Measurements from ENCODE around the gene MEA1. TPM values are rescaled to one million over a fixed set of nuclear protein-coding genes. Genes with fewer than 3 reads are reported as not detected.
"Not testable (repeated sequence)": the region's sequence is repeated elsewhere in the genome, so short reads cannot be mapped to it uniquely, and the experiment has no call there.

The MEA1 gene
- total RNA-seq, 3 donors from 2014 or later (not counting 1 experiment from before 2014, with no cell fraction given), result 29.6 to 34.3 (median 34.2) TPM

- 97% methylated on average over 17 of the region's 17 CpGs for WGBS (ENCODE audit: insufficient coverage)
- Histone ChIP-seq H3K4me3 (ENCODE audit: low read length) (no peak overlapping the region), H3K27me3 (ENCODE audit: control insufficient read depth, insufficient read depth, low read length) (no peaks in the 10 kb centered on the region), H3K36me3 (ENCODE audit: control insufficient read depth, insufficient read depth, low read length) (peaks cover 14% of the 10 kb centered on the region), H3K27ac (ENCODE audit: low read length) (no peak overlapping the region), H3K4me1 (ENCODE audit: control insufficient read depth, insufficient read depth, low read length) (peaks cover 20% of the 10 kb centered on the region), H3K9me3 (ENCODE audit: control insufficient read depth, insufficient read depth, low read length) (no peaks in the 10 kb centered on the region)
- H3K36me3 Mint-ChIP-seq, result no peaks in the 10 kb centered on the region
- peak overlapping the region in 1 of 2 donors; percentile 2 for H3K27ac Mint-ChIP-seq
- no peaks in the 10 kb centered on the region for H3K27me3 Mint-ChIP-seq (ENCODE audit: low read depth in 2 of 2)
- no peaks in the 10 kb centered on the region for H3K9me3 Mint-ChIP-seq
- DNase-seq (no peak), ATAC-seq (no peak)
- intact Hi-C loops (cut with micrococcal nuclease), result no loop called here
- H3K4me1 Mint-ChIP-seq, result peaks cover 27 to 39% of the 10 kb centered on the region in 2 donors
- TF ChIP-seq CTCF (IDR thresholded peaks at IDR 0.05), result no peak
- no peak overlapping the region for H3K4me3 Mint-ChIP-seq
Observed at GRCh38 chr6:43050981-43051380, 37.2 kb upstream of the MEA1 start.

GRCh38 chr6:43047998-43048397 lies 34.3 kb upstream of the MEA1 start:
- 94% methylated on average over 7 of the region's 7 CpGs for WGBS (ENCODE audit: insufficient coverage)
- DNase-seq (no peak), ATAC-seq (no peak)
- H3K36me3 ChIP-seq (ENCODE audit: control insufficient read depth, insufficient read depth, low read length), result peaks cover 27% of the 10 kb centered on the region
- intact Hi-C loops (cut with micrococcal nuclease), result no loop called here
- Mint-ChIP-seq H3K36me3 (no peaks in the 10 kb centered on the region), H3K27me3 (ENCODE audit: low read depth in 2 of 2) (no peaks in the 10 kb centered on the region), H3K4me3 (no peak overlapping the region), H3K4me1 (peaks cover 15 to 23% of the 10 kb centered on the region in 2 donors), H3K9me3 (no peaks in the 10 kb centered on the region), H3K27ac (no peak overlapping the region)
- H3K27me3 ChIP-seq (ENCODE audit: control insufficient read depth, insufficient read depth, low read length), result no peaks in the 10 kb centered on the region
- peaks cover 9% of the 10 kb centered on the region for H3K4me1 ChIP-seq (ENCODE audit: control insufficient read depth, insufficient read depth, low read length)
- no peak overlapping the region for H3K4me3 ChIP-seq (ENCODE audit: low read length)
- no peaks in the 10 kb centered on the region for H3K9me3 ChIP-seq (ENCODE audit: control insufficient read depth, insufficient read depth, low read length)
- H3K27ac ChIP-seq (ENCODE audit: low read length), result no peak overlapping the region
- TF ChIP-seq CTCF (IDR thresholded peaks at IDR 0.05), result no peak

- Histone ChIP-seq H3K4me1 (ENCODE audit: control insufficient read depth, insufficient read depth, low read length) (no peaks in the 10 kb centered on the region), H3K9me3 (ENCODE audit: control insufficient read depth, insufficient read depth, low read length) (no peaks in the 10 kb centered on the region), H3K36me3 (ENCODE audit: control insufficient read depth, insufficient read depth, low read length) (peaks cover 34% of the 10 kb centered on the region), H3K27me3 (ENCODE audit: control insufficient read depth, insufficient read depth, low read length) (no peaks in the 10 kb centered on the region), H3K27ac (ENCODE audit: low read length) (no peak overlapping the region), H3K4me3 (ENCODE audit: low read length) (no peak overlapping the region)
- peaks cover under 1 to 1% of the 10 kb centered on the region in 2 donors for H3K4me1 Mint-ChIP-seq
- ATAC-seq, result no peak
- no peak overlapping the region for H3K27ac Mint-ChIP-seq
- H3K4me3 Mint-ChIP-seq, result no peak overlapping the region
- no peaks in the 10 kb centered on the region for H3K9me3 Mint-ChIP-seq
- no peaks in the 10 kb centered on the region for H3K27me3 Mint-ChIP-seq (ENCODE audit: low read depth in 2 of 2)
- H3K36me3 Mint-ChIP-seq, result no peaks in the 10 kb centered on the region
- no peak for TF ChIP-seq CTCF (IDR thresholded peaks at IDR 0.05)
- 95% methylated on average over 11 of the region's 11 CpGs for WGBS (ENCODE audit: insufficient coverage)
- intact Hi-C loops (cut with micrococcal nuclease), result no loop called here
- no peak for DNase-seq
Observed at GRCh38 chr6:43045371-43045930, 31.7 kb upstream of the MEA1 start.

GRCh38 chr6:43043310-43043709 lies 29.6 kb upstream of the MEA1 start:
- Mint-ChIP-seq H3K9me3 (no peaks in the 10 kb centered on the region), H3K27ac (no peak overlapping the region), H3K36me3 (no peaks in the 10 kb centered on the region), H3K4me3 (no peak overlapping the region), H3K27me3 (ENCODE audit: low read depth in 2 of 2) (no peaks in the 10 kb centered on the region), H3K4me1 (no peaks in the 10 kb centered on the region)
- Histone ChIP-seq H3K4me1 (ENCODE audit: control insufficient read depth, insufficient read depth, low read length) (no peaks in the 10 kb centered on the region), H3K9me3 (ENCODE audit: control insufficient read depth, insufficient read depth, low read length) (no peaks in the 10 kb centered on the region), H3K27me3 (ENCODE audit: control insufficient read depth, insufficient read depth, low read length) (no peaks in the 10 kb centered on the region), H3K36me3 (ENCODE audit: control insufficient read depth, insufficient read depth, low read length) (peaks cover 36% of the 10 kb centered on the region), H3K27ac (ENCODE audit: low read length) (no peak overlapping the region), H3K4me3 (ENCODE audit: low read length) (no peak overlapping the region)
- no peak for DNase-seq
- no peak for TF ChIP-seq CTCF (IDR thresholded peaks at IDR 0.05)
- intact Hi-C loops (cut with micrococcal nuclease), result no loop called here
- 98% methylated on average over 9 of the region's 9 CpGs for WGBS (ENCODE audit: insufficient coverage)
- no peak for ATAC-seq

- H3K27me3 ChIP-seq (ENCODE audit: control insufficient read depth, insufficient read depth, low read length); H3K27me3 Mint-ChIP-seq (ENCODE audit: low read depth in 2 of 2); H3K27ac ChIP-seq (ENCODE audit: low read length); H3K9me3 ChIP-seq (ENCODE audit: control insufficient read depth, insufficient read depth, low read length); ATAC-seq; H3K27ac Mint-ChIP-seq; H3K36me3 Mint-ChIP-seq; H3K4me1 Mint-ChIP-seq; H3K9me3 Mint-ChIP-seq; H3K4me1 ChIP-seq (ENCODE audit: control insufficient read depth, insufficient read depth, low read length); DNase-seq; H3K4me3 Mint-ChIP-seq; H3K4me3 ChIP-seq (ENCODE audit: low read length); intact Hi-C loops (cut with micrococcal nuclease): not testable (repeated sequence)
- peaks cover 43% of the 10 kb centered on the region for H3K36me3 ChIP-seq (ENCODE audit: control insufficient read depth, insufficient read depth, low read length)
- 94% methylated on average over 7 of the region's 8 CpGs for WGBS (ENCODE audit: insufficient coverage)
Observed at GRCh38 chr6:43041475-43041874, 27.7 kb upstream of the MEA1 start.
